Stimulated activated naive CD8-positive, alpha-beta T cell treated with anti-CD3 and anti-CD28 coated beads, Interleukin-15, amount 100 ng/mL, for 72 hours (primary cell): ENCODE measurements around the gene ADSS2.
"Not testable (repeated sequence)": the region's sequence is repeated elsewhere in the genome, so short reads cannot be mapped to it uniquely, and the experiment has no call there.

Experiments
- ATAC-seq: fragments of 150-1000 bp; cut with Tn5 transposase; 2 replicates; pipeline ENCODE4 v1.10.0; 2021; ENCODE audit warnings: mild to moderate bottlenecking, moderate library complexity
- DNase-seq, 2 donors: peaks; one replicate each; pipeline ENCODE4 v3.0.0; 2021 to 2022
- H3K27ac Mint-ChIP-seq, 2 donors: one replicate each; pipeline ENCODE4 v1.8.0; 2022; ENCODE audit warnings: mild to moderate bottlenecking in 2 of 2, mixed read lengths in 2 of 2, moderate library complexity in 2 of 2
- H3K27me3 Mint-ChIP-seq: one replicate; pipeline ENCODE4 v1.8.0; 2022; ENCODE audit warnings: mixed read lengths
- H3K4me1 Mint-ChIP-seq: one replicate; pipeline ENCODE4 v1.8.0; 2022; ENCODE audit warnings: mild to moderate bottlenecking, mixed read lengths
- H3K4me3 Mint-ChIP-seq, 2 donors: one replicate each; pipeline ENCODE4 v1.8.0; 2022; ENCODE audit warnings: mild to moderate bottlenecking in 2 of 2, mixed read lengths in 2 of 2, moderate library complexity in 1 of 2
- H3K9me3 Mint-ChIP-seq, 2 donors: one replicate each; pipeline ENCODE4 v1.8.0; 2022; ENCODE audit warnings: mixed read lengths in 2 of 2

Gene ADSS2

GRCh38 chr1:244394346-244394745, 57.4 kb downstream of the ADSS2 start:
- no peak for DNase-seq
- H3K27ac Mint-ChIP-seq: peak overlapping the region in 1 of 2 donors; percentile 48
- ATAC-seq: no peak
- H3K9me3 Mint-ChIP-seq: peaks cover 3 to 13% of the 10 kb centered on the region in 2 donors
- H3K4me1 Mint-ChIP-seq: peaks cover 21% of the 10 kb centered on the region
- no peaks in the 10 kb centered on the region for H3K27me3 Mint-ChIP-seq
- no peak overlapping the region for H3K4me3 Mint-ChIP-seq

GRCh38 chr1:244393604-244394176, 58.0 kb downstream of the ADSS2 start:
- ATAC-seq: no peak
- no peak overlapping the region for H3K27ac Mint-ChIP-seq
- DNase-seq: no peak
- H3K4me1 Mint-ChIP-seq: peaks cover 21% of the 10 kb centered on the region
- no peaks in the 10 kb centered on the region for H3K27me3 Mint-ChIP-seq
- H3K9me3 Mint-ChIP-seq: peaks cover 0 to 9% of the 10 kb centered on the region in 2 donors
- H3K4me3 Mint-ChIP-seq: no peak overlapping the region

DNA sequence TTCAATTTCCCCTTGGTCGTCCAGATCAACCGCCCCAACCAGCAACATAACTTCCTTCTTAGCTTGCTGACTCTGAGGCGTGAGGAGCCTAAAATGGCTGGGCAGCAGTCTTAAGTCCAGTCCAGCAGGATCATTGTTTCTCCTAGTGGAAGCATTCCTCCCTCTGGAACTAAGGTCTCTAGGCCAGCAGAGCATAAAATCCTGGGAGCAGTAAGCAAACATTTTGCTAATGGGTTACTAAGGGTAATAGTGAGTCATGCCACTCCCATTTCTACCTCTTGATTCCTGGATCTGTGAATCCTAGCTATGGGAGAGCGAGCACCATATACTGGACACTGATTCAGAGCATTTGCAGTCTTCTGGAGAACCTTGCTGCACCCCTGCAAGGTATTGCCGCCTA, 59.9 kb downstream of the ADSS2 start:
- DNase-seq (no peak), ATAC-seq (no peak)
- Mint-ChIP-seq H3K27ac (no peak overlapping the region), H3K4me3 (no peak overlapping the region), H3K27me3 (no peaks in the 10 kb centered on the region), H3K9me3 (peaks cover 0 to 9% of the 10 kb centered on the region in 2 donors), H3K4me1 (peaks cover 14% of the 10 kb centered on the region)

DNA sequence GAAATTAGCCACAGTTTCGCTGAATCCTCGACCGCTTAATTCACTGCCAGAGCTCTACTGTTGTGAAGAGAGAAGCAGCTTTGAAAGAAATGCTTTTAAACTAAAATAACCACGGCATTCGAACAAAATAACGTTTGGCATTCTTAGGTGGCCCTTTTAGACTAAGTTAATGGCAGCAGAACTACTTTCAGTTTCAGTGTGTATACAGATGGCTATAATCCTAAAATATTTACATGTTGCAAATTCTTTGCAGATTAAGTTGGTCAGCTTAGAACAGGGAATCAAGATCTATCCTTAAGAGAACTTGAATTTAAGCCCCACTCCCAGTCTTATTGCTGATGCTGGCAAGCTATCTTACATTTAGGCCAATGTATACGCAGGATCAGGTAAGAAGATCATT, 62.7 kb downstream of the ADSS2 start:
- Mint-ChIP-seq H3K9me3 (peaks cover 0 to 9% of the 10 kb centered on the region in 2 donors), H3K27me3 (no peaks in the 10 kb centered on the region), H3K27ac (no peak overlapping the region), H3K4me3 (no peak overlapping the region), H3K4me1 (no peaks in the 10 kb centered on the region)
- no peak for ATAC-seq
- no peak for DNase-seq

DNA sequence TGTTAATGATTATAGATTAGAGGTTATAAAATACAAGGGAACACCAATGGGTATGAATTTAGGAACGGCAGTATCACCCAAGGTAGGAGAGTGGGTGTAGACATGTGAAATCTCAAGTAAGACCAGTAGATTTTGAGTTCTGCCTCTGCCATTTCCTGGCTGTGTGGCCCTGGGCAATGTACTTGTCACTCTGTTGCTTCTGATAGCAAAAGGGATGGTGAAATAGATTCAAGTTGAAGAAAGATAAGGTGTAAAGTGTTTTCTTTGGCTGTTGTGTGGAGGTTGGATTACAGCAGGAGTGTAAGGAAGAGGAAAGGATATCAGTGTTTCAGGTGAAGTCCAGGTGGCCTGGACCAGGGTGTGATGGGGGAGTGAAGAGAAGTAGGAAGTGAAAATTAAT, 64.3 kb downstream of the ADSS2 start:
- no peaks in the 10 kb centered on the region for H3K4me1 Mint-ChIP-seq

DNA sequence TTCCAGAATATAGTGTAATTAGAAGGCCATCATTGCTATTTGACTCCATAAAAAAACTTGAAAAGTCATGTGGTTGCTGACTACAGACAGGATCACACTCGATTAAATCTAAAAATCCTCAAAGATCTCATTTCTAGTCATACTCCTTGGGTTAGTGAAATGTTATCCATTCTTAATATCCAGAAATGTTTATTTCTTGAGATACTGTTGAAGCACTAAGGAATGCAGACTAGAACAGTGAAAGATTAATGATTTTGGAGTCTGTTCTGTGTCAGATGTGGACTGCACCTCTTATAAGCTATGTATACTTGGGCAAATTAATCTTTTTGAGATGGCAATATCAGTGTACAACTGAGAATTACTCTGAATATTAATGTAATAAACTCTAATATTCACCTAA, 65.1 kb downstream of the ADSS2 start:
- no peak for DNase-seq
- no peak overlapping the region for H3K27ac Mint-ChIP-seq
- no peak for ATAC-seq
- peaks cover 0 to under 1% of the 10 kb centered on the region in 2 donors for H3K9me3 Mint-ChIP-seq
- H3K27me3 Mint-ChIP-seq: no peaks in the 10 kb centered on the region
- H3K4me1 Mint-ChIP-seq: no peaks in the 10 kb centered on the region
- no peak overlapping the region for H3K4me3 Mint-ChIP-seq

More for the DNA sequence above, 64.3 kb downstream of the ADSS2 start:
- no peak for ATAC-seq
- DNase-seq: no peak
- Mint-ChIP-seq H3K9me3 (peaks cover 0 to 9% of the 10 kb centered on the region in 2 donors), H3K27me3 (no peaks in the 10 kb centered on the region), H3K27ac (peak overlapping the region in 1 of 2 donors; percentile 0), H3K4me3 (no peak overlapping the region)

DNA sequence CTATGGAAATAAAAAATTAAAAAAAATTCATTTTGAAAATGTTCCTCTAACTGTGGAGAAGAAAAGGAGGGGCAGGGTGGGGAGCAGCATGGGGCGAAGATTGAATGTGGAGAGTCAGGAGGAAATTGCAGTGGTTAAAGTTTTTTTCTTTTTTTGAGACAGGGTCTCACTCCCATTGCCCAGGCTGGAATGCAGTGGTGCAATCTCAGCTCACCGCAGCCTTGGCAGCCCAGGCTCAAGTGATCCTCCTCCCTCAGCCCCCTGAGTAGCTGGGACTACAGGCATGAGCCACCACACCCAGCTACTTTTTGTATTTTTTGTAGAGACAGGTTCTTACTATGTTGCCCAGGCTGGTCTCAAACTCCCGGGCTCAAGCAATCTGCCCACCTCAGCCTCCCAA, 67.6 kb downstream of the ADSS2 start:
- Mint-ChIP-seq H3K4me1 (no peaks in the 10 kb centered on the region), H3K27ac (no peak overlapping the region), H3K4me3 (no peak overlapping the region), H3K27me3 (no peaks in the 10 kb centered on the region), H3K9me3 (no peaks in the 10 kb centered on the region)
- ATAC-seq (no peak), DNase-seq (no peak)

GRCh38 chr1:244383278-244383884, 68.3 kb downstream of the ADSS2 start:
- Mint-ChIP-seq H3K27ac (no peak overlapping the region), H3K4me1 (no peaks in the 10 kb centered on the region), H3K9me3 (no peaks in the 10 kb centered on the region), H3K4me3 (no peak overlapping the region), H3K27me3 (no peaks in the 10 kb centered on the region)
- ATAC-seq: no peak
- no peak for DNase-seq

- H3K27me3 Mint-ChIP-seq: no peaks in the 10 kb centered on the region
- no peak overlapping the region for H3K4me3 Mint-ChIP-seq
- H3K9me3 Mint-ChIP-seq: no peaks in the 10 kb centered on the region
- H3K4me1 Mint-ChIP-seq: no peaks in the 10 kb centered on the region
- H3K27ac Mint-ChIP-seq: no peak overlapping the region
- ATAC-seq (no peak), DNase-seq (no peak)
Measured at GRCh38 chr1:244381878-244382565, 69.7 kb downstream of the ADSS2 start.

GRCh38 chr1:244376126-244376525, 75.6 kb downstream of the ADSS2 start:
- no peaks in the 10 kb centered on the region for H3K27me3 Mint-ChIP-seq
- H3K4me1 Mint-ChIP-seq: no peaks in the 10 kb centered on the region
- no peak overlapping the region for H3K27ac Mint-ChIP-seq
- ATAC-seq (no peak), DNase-seq (no peak)
- H3K4me3 Mint-ChIP-seq: no peak overlapping the region
- H3K9me3 Mint-ChIP-seq: no peaks in the 10 kb centered on the region

DNA sequence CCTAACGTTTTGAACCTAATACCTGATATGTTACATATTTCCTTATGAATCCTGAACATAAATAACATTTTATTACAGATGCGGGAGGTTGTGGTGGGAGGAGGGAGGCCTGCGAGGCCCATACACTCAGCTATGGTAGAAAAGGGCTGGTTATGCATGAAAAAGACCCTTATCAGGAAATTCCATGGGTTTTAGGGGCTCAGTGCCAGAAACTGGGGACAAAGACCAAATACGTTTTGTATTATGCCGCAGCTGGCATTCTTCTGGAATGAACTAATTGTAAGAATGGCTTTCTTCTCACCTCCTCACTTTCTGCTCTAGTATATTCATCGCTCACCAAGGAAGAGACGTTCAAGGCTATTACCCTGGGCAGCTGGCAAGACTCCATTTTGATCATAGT, 76.7 kb downstream of the ADSS2 start:
- H3K4me1 Mint-ChIP-seq: no peaks in the 10 kb centered on the region
- no peaks in the 10 kb centered on the region for H3K27me3 Mint-ChIP-seq
- DNase-seq (no peak), ATAC-seq (no peak)
- H3K27ac Mint-ChIP-seq: no peak overlapping the region
- no peak overlapping the region for H3K4me3 Mint-ChIP-seq
- H3K9me3 Mint-ChIP-seq: no peaks in the 10 kb centered on the region

DNA sequence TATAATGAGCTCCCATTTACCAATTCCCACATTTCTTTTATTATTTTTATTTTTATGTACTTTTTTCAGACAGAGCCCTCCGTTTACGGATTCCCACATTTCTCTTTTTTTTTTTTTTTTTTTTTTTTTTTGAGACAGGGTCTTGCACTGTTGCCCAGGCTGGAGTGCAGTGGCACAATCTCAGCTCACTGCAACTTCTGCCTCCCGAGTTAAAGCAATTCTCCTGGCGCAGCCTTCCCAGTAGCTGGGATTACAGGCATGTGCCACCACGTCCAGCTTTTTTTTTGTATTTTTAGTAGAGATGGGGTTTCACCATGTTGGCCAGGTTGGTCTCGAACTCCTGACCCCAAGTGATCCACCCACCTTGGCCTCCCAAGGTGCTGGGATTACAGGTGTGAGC, 77.2 kb downstream of the ADSS2 start:
- H3K4me1 Mint-ChIP-seq, H3K4me3 Mint-ChIP-seq, H3K27ac Mint-ChIP-seq, H3K27me3 Mint-ChIP-seq, ATAC-seq, DNase-seq, H3K9me3 Mint-ChIP-seq: not testable (repeated sequence)

- no peak for ATAC-seq
- Mint-ChIP-seq H3K27ac (no peak overlapping the region), H3K27me3 (no peaks in the 10 kb centered on the region), H3K4me3 (no peak overlapping the region), H3K9me3 (no peaks in the 10 kb centered on the region), H3K4me1 (no peaks in the 10 kb centered on the region)
- DNase-seq: no peak
Measured at GRCh38 chr1:244371242-244372141, 80.2 kb downstream of the ADSS2 start.

- no peaks in the 10 kb centered on the region for H3K27me3 Mint-ChIP-seq
- H3K4me1 Mint-ChIP-seq: no peaks in the 10 kb centered on the region
- no peak overlapping the region for H3K27ac Mint-ChIP-seq
- peaks cover 0 to 2% of the 10 kb centered on the region in 2 donors for H3K9me3 Mint-ChIP-seq
- H3K4me3 Mint-ChIP-seq: no peak overlapping the region
- DNase-seq: no peak
- ATAC-seq: no peak
Measured at GRCh38 chr1:244370060-244370637, 81.6 kb downstream of the ADSS2 start.

DNA sequence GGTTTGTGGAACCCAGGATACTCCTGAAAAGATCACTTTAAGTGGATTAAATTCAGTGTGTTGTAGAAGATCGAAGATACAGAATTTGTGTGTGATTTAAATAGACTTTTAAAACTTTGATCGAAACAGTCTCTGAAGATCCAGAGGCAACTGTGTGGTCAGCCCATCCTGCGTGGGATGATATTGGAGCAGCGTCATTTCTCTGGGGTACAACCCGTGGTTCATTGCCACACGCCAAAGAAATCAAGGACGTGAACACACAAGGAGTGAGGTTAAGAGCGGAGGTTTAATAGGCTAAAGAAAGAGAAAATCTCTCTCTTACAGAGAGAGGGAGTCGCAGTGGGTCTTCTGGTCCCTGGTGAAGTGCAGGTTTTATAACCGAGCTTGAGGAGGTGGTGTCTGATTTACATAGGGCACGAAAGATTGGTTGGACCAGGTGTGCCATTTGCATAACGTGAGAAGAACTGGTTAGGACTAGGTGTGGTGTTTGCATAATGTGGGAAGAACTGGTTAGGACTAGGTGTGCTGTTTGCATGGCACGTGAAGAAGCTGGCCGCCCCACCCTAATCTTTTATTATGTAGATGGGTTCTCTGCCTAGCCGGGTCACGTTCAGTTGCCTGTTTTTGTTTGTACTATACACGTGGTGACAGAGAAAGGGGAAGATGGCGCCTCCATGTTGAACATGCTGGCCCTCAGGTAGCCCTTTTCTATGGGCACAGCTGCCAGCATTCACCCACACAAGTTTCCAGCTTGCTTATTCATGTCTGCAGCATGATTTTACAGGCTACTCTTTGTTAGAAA, 82.3 kb downstream of the ADSS2 start:
- Mint-ChIP-seq H3K27me3 (no peaks in the 10 kb centered on the region), H3K9me3 (peaks cover 0 to 9% of the 10 kb centered on the region in 2 donors), H3K27ac (no peak overlapping the region), H3K4me1 (no peaks in the 10 kb centered on the region), H3K4me3 (no peak overlapping the region)
- ATAC-seq (no peak), DNase-seq (no peak)
